HCT116 (cell line): ENCODE data around the gene KDM2B. TPM values are rescaled to one million over a fixed set of nuclear protein-coding genes. Genes with fewer than 3 reads are reported as not detected.

Experiments
- ATAC-seq: fragments of 200-7000 bp; cut with Tn5 transposase; 2 replicates; pipeline ENCODE4 v1.9.1; 2020; ENCODE audit warnings: mild to moderate bottlenecking, moderate library complexity
- BruUV-seq: library from RNA; stranded (reverse); fragments of 400-500 nt; replicated peaks from 2 replicates; lab custom pipeline; 2021; lab: Mats Ljungman, UMichigan
- CTCF ChIA-PET: fragments of 300-600 bp; sonication (Branson Sonifier 250); formaldehyde crosslinking; loops from one replicate; lab custom pipeline; 2021; ENCODE audit warnings: antibody characterized with exemption; lab: Charles Lee
- POLR2A ChIA-PET: fragments of 300-600, 350-600 bp; sonication (Branson Sonifier 250); formaldehyde crosslinking; loops from one replicate; lab custom pipeline; 2021; ENCODE audit warnings: antibody characterized with exemption; lab: Charles Lee
- RAD21 ChIA-PET, 2 experiments: fragments of 300-600 bp; sonication (Branson Sonifier 250); formaldehyde crosslinking; loops; one replicate each; lab custom pipeline; 2023; ENCODE audit warnings: low total read pairs in 2 of 2; ENCODE audit not compliant: uncharacterized antibody in 2 of 2, unreplicated experiment in 2 of 2, low non-redundant PET in 1 of 2; lab: Charles Lee
- DNase-seq: peaks from one replicate; pipeline ENCODE4 v3.0.0-alpha.2; 2010; ENCODE audit warnings: low read depth, low spot score
- H2AFZ ChIP-seq: fragments of 200-600 bp; shearing (Covaris generic), sonication (generic); 2 replicates; pipeline ENCODE4 v1.6.1; 2017; ENCODE audit warnings: low read depth, mixed run types, mixed read lengths, antibody characterized with exemption, low read length; ENCODE audit not compliant: poor library complexity, severe bottlenecking
- H3K27ac ChIP-seq: 2 replicates; pipeline ENCODE4 v1.5.1; 2012; ENCODE audit warnings: low read depth, low read length
- H3K27me3 ChIP-seq: fragments of 200-600 bp; sonication (generic); 2 replicates; pipeline ENCODE4 v1.6.1; 2016; ENCODE audit warnings: mixed run types, low read length, mixed read lengths; ENCODE audit not compliant: insufficient read depth
- H3K36me3 ChIP-seq, 2 experiments: fragments of 200-500 bp in 1 of 2; fragments of 200-600 bp in 1 of 2; sonication (Bioruptor generic) in 1 of 2; sonication (generic) in 1 of 2; 2 replicates each; pipeline versions ENCODE4 v1.5.1 to v1.6.1; 2014 to 2016; ENCODE audit warnings: low read length in 2 of 2, inconsistent platforms in 1 of 2, mixed read lengths in 1 of 2, mixed run types in 1 of 2; ENCODE audit not compliant: insufficient read depth in 2 of 2, control insufficient read depth in 1 of 2
- H3K4me1 ChIP-seq, 2 experiments: fragments of 200-600 bp in 1 of 2; sonication (generic) in 1 of 2; 2 replicates each; pipeline versions ENCODE4 v1.5.1 to v1.6.1; 2012 to 2017; ENCODE audit warnings: low read length in 2 of 2, inconsistent platforms in 1 of 2, mild to moderate bottlenecking in 1 of 2, mixed read lengths in 1 of 2, mixed run types in 1 of 2, moderate library complexity in 1 of 2; ENCODE audit not compliant: insufficient read depth in 2 of 2, control insufficient read depth in 1 of 2
- H3K4me2 ChIP-seq: fragments of 200-600 bp; sonication (generic); 2 replicates; pipeline ENCODE4 v1.6.1; 2017; ENCODE audit warnings: mixed run types, low read length, mixed read lengths
- H3K4me3 ChIP-seq, 2 experiments: fragments of 200-600 bp in 1 of 2; sonication (generic) in 1 of 2; replicated peaks in 1 of 2; 2 replicates each; pipeline ENCODE4 v1.5.1; 2011 to 2016; ENCODE audit warnings: low read length in 2 of 2, control low read depth in 1 of 2, low read depth in 1 of 2, mild to moderate bottlenecking in 1 of 2, mixed read lengths in 1 of 2, mixed run types in 1 of 2
- H3K79me2 ChIP-seq: fragments of 200-600 bp; sonication (generic); 2 replicates; pipeline ENCODE4 v1.6.1; 2017; ENCODE audit warnings: mild to moderate bottlenecking, mixed run types, low read length, moderate library complexity, mixed read lengths; ENCODE audit not compliant: insufficient read depth
- H3K9ac ChIP-seq: fragments of 200-600 bp; sonication (generic); 2 replicates; pipeline ENCODE4 v1.6.1; 2016; ENCODE audit warnings: low read length, mixed read lengths
- H3K9me2 ChIP-seq: fragments of 200-600 bp; sonication (generic), shearing (Covaris generic); 2 replicates; pipeline ENCODE4 v1.6.1; 2017; ENCODE audit warnings: mixed run types, mild to moderate bottlenecking, moderate library complexity; ENCODE audit not compliant: insufficient read depth
- H3K9me3 ChIP-seq, 2 experiments: fragments of 200-500 bp in 1 of 2; fragments of 200-600 bp in 1 of 2; sonication (Bioruptor generic) in 1 of 2; sonication (generic) in 1 of 2; 2 replicates each; pipeline ENCODE4 v1.6.1; 2014 to 2017; ENCODE audit warnings: low read length in 2 of 2, mixed read lengths in 2 of 2, inconsistent platforms in 1 of 2, low read depth in 1 of 2, mild to moderate bottlenecking in 1 of 2, mixed run types in 1 of 2, moderate library complexity in 1 of 2; ENCODE audit not compliant: control insufficient read depth in 1 of 2, insufficient read depth in 1 of 2
- H4K20me1 ChIP-seq: fragments of 200-600 bp; sonication (generic), shearing (Covaris generic); 2 replicates; pipeline ENCODE4 v1.6.1; 2017; ENCODE audit warnings: mixed run types, mild to moderate bottlenecking, moderate library complexity; ENCODE audit not compliant: insufficient read depth
- FOSL1 ChIP-seq: IDR thresholded peaks from 2 replicates; pipeline ENCODE4 v1.6.1; 2012; ENCODE audit warnings: low read depth
- POLR2AphosphoS5 ChIP-seq: IDR thresholded peaks from 2 replicates; pipeline ENCODE4 v1.6.1; 2011; ENCODE audit warnings: mild to moderate bottlenecking, low read depth, low read length, moderate library complexity
- SIN3A ChIP-seq: IDR thresholded peaks from 2 replicates; pipeline ENCODE4 v1.6.1; 2012; ENCODE audit warnings: low read depth
- ZFX ChIP-seq: fragments of 450-650 bp; IDR thresholded peaks from 2 replicates; pipeline ENCODE4 v1.6.1; 2017
- intact Hi-C: fragments of 100-400 bp; cut with micrococcal nuclease; formaldehyde crosslinking; loops from 2 replicates; pipeline ENCODE4 v1.10.0; 2022
- total RNA-seq: library from RNA; stranded (reverse); gene quantifications from one replicate; pipeline ENCODE4 v1.2.1, GENCODE V29; 2021; ENCODE audit not compliant: unreplicated experiment
- TF ChIP-seq, protein P1 (sequence below), 3 experiments: fragments of 200-600 bp in 1 of 3; sonication (generic) in 1 of 3; IDR thresholded peaks in 2 of 3; conservative IDR thresholded peaks in 1 of 3; 2 replicates each; pipeline ENCODE4 v1.5.1; 2012 to 2017; ENCODE audit warnings: low read depth in 2 of 3, low read length in 2 of 3, antibody characterized with exemption in 1 of 3, borderline replicate concordance in 1 of 3, control low read depth in 1 of 3, mild to moderate bottlenecking in 1 of 3, mixed read lengths in 1 of 3, mixed run types in 1 of 3, moderate library complexity in 1 of 3; ENCODE audit not compliant: insufficient read depth in 1 of 3

KDM2B gene
- total RNA-seq, 1 experiment from 2014 or later, result 36.7 TPM

DNA sequence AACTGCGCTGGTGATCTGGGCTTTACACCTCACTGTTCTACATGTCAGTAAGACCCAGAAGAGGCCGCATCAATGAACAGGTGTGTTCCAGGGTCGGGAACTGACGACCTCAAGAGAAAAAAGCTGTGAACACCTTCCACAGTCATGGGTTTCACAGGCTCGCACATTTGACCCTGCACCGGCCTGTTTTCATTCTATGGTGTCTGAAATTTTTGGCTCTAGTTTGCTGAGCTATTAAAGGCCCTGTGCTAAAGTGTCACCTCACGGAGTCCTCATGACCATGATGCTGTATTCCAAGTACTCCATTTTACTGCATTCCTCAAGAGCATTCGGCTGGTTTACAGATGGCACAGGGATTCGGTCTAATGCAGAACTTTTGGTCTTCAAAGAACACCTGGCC lies 78.9 kb downstream of the KDM2B start:
- ChIA-PET CTCF (no interaction called here), RAD21 (no interaction called here), POLR2A (no interaction called here)
- no peaks in the 10 kb centered on the region for H3K9me3 ChIP-seq
- BruUV-seq, result no TSS peak
- no peaks in the 10 kb centered on the region for H3K79me2 ChIP-seq
- H3K27me3 ChIP-seq, result no peaks in the 10 kb centered on the region
- intact Hi-C loops, result loop anchor here (5.0 kb wide), 1 partner anchor 125 kb away; the partner anchor contains the start of gene ORAI1
- H2AFZ ChIP-seq, result no peak overlapping the region
- no peaks in the 10 kb centered on the region for H3K9me2 ChIP-seq
- no peak overlapping the region for H3K27ac ChIP-seq
- H3K9ac ChIP-seq, result no peak overlapping the region
- H3K4me2 ChIP-seq, result no peak overlapping the region
- no peaks in the 10 kb centered on the region for H4K20me1 ChIP-seq
- ATAC-seq (no peak), DNase-seq (no peak)
- peaks cover 6 to 17% of the 10 kb centered on the region in 2 experiments; a peak in 3 of 4 replicates for H3K4me1 ChIP-seq
- no peaks in the 10 kb centered on the region for H3K36me3 ChIP-seq
- no peak overlapping the region for H3K4me3 ChIP-seq
- TF ChIP-seq FOSL1 (no peak), ZFX (no peak), POLR2AphosphoS5 (no peak), SIN3A (no peak)
- TF ChIP-seq, protein P1, sequence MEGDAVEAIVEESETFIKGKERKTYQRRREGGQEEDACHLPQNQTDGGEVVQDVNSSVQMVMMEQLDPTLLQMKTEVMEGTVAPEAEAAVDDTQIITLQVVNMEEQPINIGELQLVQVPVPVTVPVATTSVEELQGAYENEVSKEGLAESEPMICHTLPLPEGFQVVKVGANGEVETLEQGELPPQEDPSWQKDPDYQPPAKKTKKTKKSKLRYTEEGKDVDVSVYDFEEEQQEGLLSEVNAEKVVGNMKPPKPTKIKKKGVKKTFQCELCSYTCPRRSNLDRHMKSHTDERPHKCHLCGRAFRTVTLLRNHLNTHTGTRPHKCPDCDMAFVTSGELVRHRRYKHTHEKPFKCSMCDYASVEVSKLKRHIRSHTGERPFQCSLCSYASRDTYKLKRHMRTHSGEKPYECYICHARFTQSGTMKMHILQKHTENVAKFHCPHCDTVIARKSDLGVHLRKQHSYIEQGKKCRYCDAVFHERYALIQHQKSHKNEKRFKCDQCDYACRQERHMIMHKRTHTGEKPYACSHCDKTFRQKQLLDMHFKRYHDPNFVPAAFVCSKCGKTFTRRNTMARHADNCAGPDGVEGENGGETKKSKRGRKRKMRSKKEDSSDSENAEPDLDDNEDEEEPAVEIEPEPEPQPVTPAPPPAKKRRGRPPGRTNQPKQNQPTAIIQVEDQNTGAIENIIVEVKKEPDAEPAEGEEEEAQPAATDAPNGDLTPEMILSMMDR (IDR thresholded peaks at IDR 0.05 in 2 of 3, conservative IDR thresholded peaks at IDR 0.05 in 1 of 3; ENCODE audit: borderline replicate concordance in 1 of 3, insufficient read depth in 1 of 3, low read depth in 2 of 3, low read length in 2 of 3), result no peak
